OCI-LY1 (cell line): Measurements from ENCODE around the gene SS18L1.

Source experiments
- H2AFZ ChIP-seq: fragments of 200-600 bp; sonication (generic), shearing (Covaris generic); 2 replicates; pipeline ENCODE4 v1.6.0; 2014; ENCODE audit warnings: antibody characterized with exemption, mild to moderate bottlenecking, low read length
- H3F3A ChIP-seq: fragments of 200-600 bp; sonication (generic), shearing (Covaris generic); 2 replicates; pipeline ENCODE4 v1.6.0; 2014; ENCODE audit warnings: mild to moderate bottlenecking, antibody characterized with exemption, low read length, moderate library complexity; ENCODE audit not compliant: insufficient read depth
- H3K27ac ChIP-seq: fragments of 200-600 bp; sonication (generic); 2 replicates; pipeline ENCODE4 v1.5.1; 2014; ENCODE audit warnings: low read length, mixed run types, mild to moderate bottlenecking, low read depth; ENCODE audit not compliant: poor library complexity, severe bottlenecking
- H3K27me3 ChIP-seq: fragments of 200-600 bp; sonication (generic); 2 replicates; pipeline ENCODE4 v1.6.0; 2014; ENCODE audit warnings: antibody characterized with exemption, mild to moderate bottlenecking, low read length, moderate library complexity; ENCODE audit not compliant: insufficient read depth
- H3K36me3 ChIP-seq: fragments of 200-600 bp; sonication (generic); 2 replicates; pipeline ENCODE4 v1.6.1; 2014; ENCODE audit warnings: mild to moderate bottlenecking, antibody characterized with exemption, low read length, moderate library complexity, mixed read lengths; ENCODE audit not compliant: insufficient read depth
- H3K4me1 ChIP-seq: fragments of 200-600 bp; sonication (generic); 2 replicates; pipeline ENCODE4 v1.5.1; 2014; ENCODE audit warnings: mild to moderate bottlenecking, low read length, moderate library complexity; ENCODE audit not compliant: insufficient read depth, severe bottlenecking
- H3K4me2 ChIP-seq: fragments of 200-600 bp; sonication (generic), shearing (Covaris generic); 2 replicates; pipeline ENCODE4 v1.6.1; 2014; ENCODE audit warnings: low read length
- H3K4me3 ChIP-seq: fragments of 200-600 bp; sonication (generic); 2 replicates; pipeline ENCODE4 v1.5.1; 2014; ENCODE audit warnings: low read length, low read depth, mild to moderate bottlenecking, mixed read lengths; ENCODE audit not compliant: poor library complexity, severe bottlenecking
- H3K79me2 ChIP-seq: fragments of 200-600 bp; shearing (Covaris generic); 2 replicates; pipeline ENCODE4 v1.6.1; 2016; ENCODE audit warnings: mixed run types, low read length, mixed read lengths; ENCODE audit not compliant: insufficient read depth
- H3K9ac ChIP-seq: fragments of 200-600 bp; sonication (generic), shearing (Covaris generic); 2 replicates; pipeline ENCODE4 v1.6.1; 2014; ENCODE audit warnings: mild to moderate bottlenecking, low read length, mixed read lengths
- H3K9me2 ChIP-seq: fragments of 200-600 bp; sonication (generic), shearing (Covaris generic); 2 replicates; pipeline ENCODE4 v1.6.1; 2014; ENCODE audit warnings: low read depth, mild to moderate bottlenecking, low read length, mixed read lengths
- H3K9me3 ChIP-seq: fragments of 200-600 bp; shearing (Covaris generic); 2 replicates; pipeline ENCODE4 v1.6.1; 2014; ENCODE audit warnings: low read length, mixed read lengths
- H4K20me1 ChIP-seq: fragments of 200-600 bp; sonication (generic), shearing (Covaris generic); 2 replicates; pipeline ENCODE4 v1.6.0; 2016; ENCODE audit warnings: mild to moderate bottlenecking, low read length; ENCODE audit not compliant: insufficient read depth
- CTCF ChIP-seq: fragments of 200-600 bp; sonication (generic), shearing (Covaris generic); IDR thresholded peaks from 2 replicates; pipeline ENCODE4 v1.5.1; 2017; ENCODE audit warnings: mild to moderate bottlenecking, antibody characterized with exemption, low read length, moderate library complexity, mixed read lengths
- EZH2 ChIP-seq: fragments of 200-600 bp; sonication (generic), shearing (Covaris generic); IDR thresholded peaks from 2 replicates; pipeline ENCODE4 v1.8.0; 2017; ENCODE audit warnings: borderline replicate concordance, mixed run types, mild to moderate bottlenecking, antibody characterized with exemption, low read length, moderate library complexity, mixed read lengths

Gene SS18L1

GRCh38 chr20:62157387-62158087, 14.0 kb downstream of the SS18L1 start:
- Histone ChIP-seq H4K20me1 (no peaks in the 10 kb centered on the region), H3K79me2 (no peaks in the 10 kb centered on the region), H3K4me3 (no peak overlapping the region), H3K9me2 (no peaks in the 10 kb centered on the region), H3K4me1 (peaks cover 3% of the 10 kb centered on the region), H3K9me3 (no peaks in the 10 kb centered on the region), H3F3A (no peaks in the 10 kb centered on the region), H2AFZ (no peak overlapping the region), H3K9ac (no peak overlapping the region), H3K4me2 (no peak overlapping the region), H3K36me3 (peaks cover 16% of the 10 kb centered on the region; the same call in 1 of the 2 replicates), H3K27ac (no peak overlapping the region), H3K27me3 (no peaks in the 10 kb centered on the region)
- TF ChIP-seq EZH2 (no peak), CTCF (no peak)

GRCh38 chr20:62158088-62158400, 14.5 kb downstream of the SS18L1 start:
- H3K79me2 ChIP-seq = no peaks in the 10 kb centered on the region
- TF ChIP-seq EZH2 (no peak), CTCF (no peak)
- no peaks in the 10 kb centered on the region for H3F3A ChIP-seq
- no peak overlapping the region for H3K27ac ChIP-seq
- no peak overlapping the region for H3K4me3 ChIP-seq
- no peak overlapping the region for H3K9ac ChIP-seq
- H3K36me3 ChIP-seq = peaks cover 15% of the 10 kb centered on the region; the same call in 1 of the 2 replicates
- H3K4me1 ChIP-seq = peaks cover 3% of the 10 kb centered on the region
- H3K4me2 ChIP-seq = no peak overlapping the region
- H2AFZ ChIP-seq = no peak overlapping the region
- no peaks in the 10 kb centered on the region for H3K9me3 ChIP-seq
- H3K9me2 ChIP-seq = no peaks in the 10 kb centered on the region
- H3K27me3 ChIP-seq = no peaks in the 10 kb centered on the region
- no peaks in the 10 kb centered on the region for H4K20me1 ChIP-seq

GRCh38 chr20:62158541-62158940, 15.0 kb downstream of the SS18L1 start:
- Histone ChIP-seq H4K20me1 (no peaks in the 10 kb centered on the region), H3K9me3 (no peaks in the 10 kb centered on the region), H3K27ac (no peak overlapping the region), H3K4me2 (no peak overlapping the region), H3K9me2 (no peaks in the 10 kb centered on the region), H2AFZ (no peak overlapping the region), H3K36me3 (peaks cover 10% of the 10 kb centered on the region; the same call in 1 of the 2 replicates), H3K4me1 (peaks cover 3% of the 10 kb centered on the region), H3K27me3 (no peaks in the 10 kb centered on the region), H3K4me3 (no peak overlapping the region), H3K9ac (no peak overlapping the region), H3F3A (no peaks in the 10 kb centered on the region), H3K79me2 (no peaks in the 10 kb centered on the region)
- no peak for TF ChIP-seq CTCF
- no peak for TF ChIP-seq EZH2
